Measurements from ENCODE around the gene RPTOR. TPM values are rescaled to one million over a fixed set of nuclear protein-coding genes. Genes with fewer than 3 reads are reported as not detected.
A peak's percentile ranks its signal among the peaks of the same experiment; 100 is the strongest.

Gene RPTOR
- total RNA-seq, 1 donor: 27.9 TPM

DNA sequence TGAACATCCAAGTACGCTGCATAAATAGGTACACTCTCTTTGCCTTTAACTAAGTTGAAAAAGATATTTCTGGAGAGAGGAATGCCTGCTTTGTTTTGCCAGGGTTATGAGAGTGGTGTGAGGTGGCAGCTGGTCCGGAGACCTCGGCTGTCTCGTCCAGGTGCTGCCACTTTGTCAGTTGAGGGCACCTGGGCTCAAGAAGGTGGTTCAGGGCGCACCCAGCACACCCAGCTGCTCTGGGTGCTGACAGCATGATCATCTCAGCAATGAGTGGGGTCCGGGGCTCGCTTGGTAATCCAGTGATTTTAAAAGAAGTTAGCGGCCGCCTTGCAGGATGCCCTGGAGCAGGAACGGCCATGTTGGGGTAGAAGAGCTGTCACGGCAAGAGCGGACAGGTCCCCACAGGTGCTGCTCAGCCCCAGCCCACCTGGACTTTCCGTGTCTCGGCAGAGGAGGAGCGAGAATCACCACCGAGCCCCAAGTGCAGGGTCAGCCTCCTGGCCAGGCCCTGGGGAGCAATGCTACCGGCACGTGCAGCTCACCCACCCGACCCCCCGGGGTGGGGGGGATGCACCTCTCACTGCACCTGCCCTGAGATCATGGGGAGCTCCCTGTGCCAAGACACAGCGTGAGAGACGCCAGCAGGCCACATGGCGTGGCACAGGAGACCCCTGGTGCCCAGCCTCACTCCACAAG, 379.6 kb downstream of the RPTOR start:
- no peaks in the 10 kb centered on the region for H3K9me3 ChIP-seq (ENCODE audit: low read depth, low read length)
- H3K36me3 ChIP-seq (ENCODE audit: insufficient read depth, low read length): peaks cover 16% of the 10 kb centered on the region

DNA sequence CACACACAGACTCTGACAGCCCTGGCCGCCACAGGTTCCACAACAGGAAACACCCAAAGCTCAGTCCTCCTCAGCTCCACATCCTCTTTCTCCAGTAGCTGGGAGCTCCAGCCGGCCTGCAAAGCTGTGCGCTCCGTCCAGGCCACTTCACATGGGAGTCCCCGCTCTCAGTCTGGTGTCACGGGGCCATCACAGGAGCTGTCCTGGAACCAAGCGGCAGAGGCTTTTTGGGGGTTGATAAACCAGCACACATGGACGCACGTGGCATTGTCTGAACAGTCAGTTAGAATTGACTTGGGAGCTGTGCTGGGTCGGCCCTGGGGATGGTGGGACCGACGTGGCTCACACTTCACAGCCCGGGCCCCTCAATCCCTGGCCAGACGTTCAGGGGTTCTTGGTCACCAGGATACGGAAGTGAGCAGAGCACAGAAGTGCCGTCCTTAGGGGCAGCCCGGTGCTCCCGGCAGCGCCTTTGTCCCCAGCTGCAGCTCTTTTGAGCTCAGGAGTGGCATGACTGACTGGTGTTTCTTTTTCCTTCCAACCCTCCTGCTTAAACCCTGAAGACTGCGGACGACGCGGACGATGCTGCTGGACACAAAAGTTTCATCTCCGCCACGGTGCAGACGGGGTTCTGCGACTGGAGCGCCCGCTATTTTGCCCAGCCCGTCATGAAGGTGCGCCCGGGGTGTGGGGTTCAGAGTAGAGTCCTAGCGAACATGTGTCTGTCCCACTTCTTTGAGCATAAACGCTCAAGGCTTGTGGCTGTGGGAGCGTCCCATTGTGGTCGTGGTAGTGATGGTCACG, 380.4 kb downstream of the RPTOR start:
- Histone ChIP-seq H3K4me1 (ENCODE audit: insufficient read depth, low read length) (no peaks in the 10 kb centered on the region), H3K36me3 (ENCODE audit: insufficient read depth, low read length) (peaks cover 16% of the 10 kb centered on the region), H3K27ac (ENCODE audit: low read depth, low read length) (no peak overlapping the region), H3K27me3 (ENCODE audit: insufficient read depth, low read length) (no peaks in the 10 kb centered on the region), H3K79me2 (ENCODE audit: insufficient read depth, low read length) (no peaks in the 10 kb centered on the region), H2AFZ (ENCODE audit: low read length) (no peak overlapping the region), H3K4me3 (ENCODE audit: insufficient read depth, low read length) (no peak overlapping the region), H3K9me3 (ENCODE audit: low read depth, low read length) (no peaks in the 10 kb centered on the region), H3K4me2 (ENCODE audit: insufficient read depth, low read length) (no peak overlapping the region), H4K20me1 (ENCODE audit: insufficient read depth, low read length) (no peaks in the 10 kb centered on the region)
- peak; percentile 56 for DNase-seq (ENCODE audit: insufficient read length, low spot score, missing footprints)
- TF ChIP-seq, protein P1, sequence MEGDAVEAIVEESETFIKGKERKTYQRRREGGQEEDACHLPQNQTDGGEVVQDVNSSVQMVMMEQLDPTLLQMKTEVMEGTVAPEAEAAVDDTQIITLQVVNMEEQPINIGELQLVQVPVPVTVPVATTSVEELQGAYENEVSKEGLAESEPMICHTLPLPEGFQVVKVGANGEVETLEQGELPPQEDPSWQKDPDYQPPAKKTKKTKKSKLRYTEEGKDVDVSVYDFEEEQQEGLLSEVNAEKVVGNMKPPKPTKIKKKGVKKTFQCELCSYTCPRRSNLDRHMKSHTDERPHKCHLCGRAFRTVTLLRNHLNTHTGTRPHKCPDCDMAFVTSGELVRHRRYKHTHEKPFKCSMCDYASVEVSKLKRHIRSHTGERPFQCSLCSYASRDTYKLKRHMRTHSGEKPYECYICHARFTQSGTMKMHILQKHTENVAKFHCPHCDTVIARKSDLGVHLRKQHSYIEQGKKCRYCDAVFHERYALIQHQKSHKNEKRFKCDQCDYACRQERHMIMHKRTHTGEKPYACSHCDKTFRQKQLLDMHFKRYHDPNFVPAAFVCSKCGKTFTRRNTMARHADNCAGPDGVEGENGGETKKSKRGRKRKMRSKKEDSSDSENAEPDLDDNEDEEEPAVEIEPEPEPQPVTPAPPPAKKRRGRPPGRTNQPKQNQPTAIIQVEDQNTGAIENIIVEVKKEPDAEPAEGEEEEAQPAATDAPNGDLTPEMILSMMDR (IDR thresholded peaks at IDR 0.05; ENCODE audit: extremely low read depth, low read depth, low read length): no peak

More for the DNA sequence above, 379.6 kb downstream of the RPTOR start:
- Histone ChIP-seq H3K4me2 (ENCODE audit: insufficient read depth, low read length) (no peak overlapping the region), H3K4me1 (ENCODE audit: insufficient read depth, low read length) (no peaks in the 10 kb centered on the region), H3K27me3 (ENCODE audit: insufficient read depth, low read length) (no peaks in the 10 kb centered on the region), H3K4me3 (ENCODE audit: insufficient read depth, low read length) (no peak overlapping the region), H3K27ac (ENCODE audit: low read depth, low read length) (no peak overlapping the region), H4K20me1 (ENCODE audit: insufficient read depth, low read length) (no peaks in the 10 kb centered on the region), H3K79me2 (ENCODE audit: insufficient read depth, low read length) (no peaks in the 10 kb centered on the region), H2AFZ (ENCODE audit: low read length) (no peak overlapping the region)
- TF ChIP-seq, protein P1 (IDR thresholded peaks at IDR 0.05; ENCODE audit: extremely low read depth, low read depth, low read length): no peak
- no peak for DNase-seq (ENCODE audit: insufficient read length, low spot score, missing footprints)

DNA sequence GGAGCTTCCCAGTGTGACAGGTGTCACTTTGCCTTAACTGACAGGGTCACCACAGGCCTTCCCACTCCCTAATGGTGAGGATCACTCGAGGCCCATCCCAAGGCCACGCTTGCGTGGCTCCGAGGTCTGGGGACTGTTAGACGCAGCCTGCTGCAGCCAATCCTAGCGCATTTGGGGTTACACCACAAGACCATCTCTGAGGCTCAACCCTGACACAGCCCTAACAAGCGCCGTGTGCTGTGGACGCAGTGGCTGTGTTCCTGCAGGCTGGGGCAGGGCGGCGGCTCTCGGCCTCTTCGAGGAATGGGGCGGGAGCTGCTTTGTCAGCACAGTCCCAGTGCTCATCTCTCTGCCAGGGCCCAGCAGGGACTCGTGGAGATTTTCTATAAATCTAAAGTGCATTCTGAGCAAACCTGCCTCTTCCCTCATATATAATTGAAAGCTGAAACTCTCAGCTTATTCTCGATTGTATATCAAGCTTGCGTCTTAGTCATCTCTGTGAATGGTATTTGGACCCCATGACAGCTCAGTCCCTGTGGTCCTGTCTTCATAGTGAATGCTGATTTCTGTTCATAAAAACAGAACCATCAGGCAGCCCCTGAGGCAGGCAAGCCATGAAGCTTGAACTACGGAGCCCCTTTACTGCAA, 381.2 kb downstream of the RPTOR start:
- H3K27me3 ChIP-seq (ENCODE audit: insufficient read depth, low read length): no peaks in the 10 kb centered on the region
- no peak overlapping the region for H3K4me3 ChIP-seq (ENCODE audit: insufficient read depth, low read length)
- H3K79me2 ChIP-seq (ENCODE audit: insufficient read depth, low read length): no peaks in the 10 kb centered on the region
- H3K4me1 ChIP-seq (ENCODE audit: insufficient read depth, low read length): no peaks in the 10 kb centered on the region
- peak; percentile 68 for DNase-seq (ENCODE audit: insufficient read length, low spot score, missing footprints)
- no peaks in the 10 kb centered on the region for H4K20me1 ChIP-seq (ENCODE audit: insufficient read depth, low read length)
- H3K27ac ChIP-seq (ENCODE audit: low read depth, low read length): no peak overlapping the region
- peaks cover 16% of the 10 kb centered on the region for H3K36me3 ChIP-seq (ENCODE audit: insufficient read depth, low read length)
- H3K9me3 ChIP-seq (ENCODE audit: low read depth, low read length): no peaks in the 10 kb centered on the region
- TF ChIP-seq, protein P1 (IDR thresholded peaks at IDR 0.05; ENCODE audit: extremely low read depth, low read depth, low read length): no peak
- no peak overlapping the region for H3K4me2 ChIP-seq (ENCODE audit: insufficient read depth, low read length)
- H2AFZ ChIP-seq (ENCODE audit: low read length): no peak overlapping the region
